HG03159 (cell line): Measurements from ENCODE around the gene TEAD1.

Experiments used
- ATAC-seq: cut with Tn5 transposase; IDR thresholded peaks from one replicate; pipeline ENCODE4 v1.9.1; 2021; ENCODE audit warnings: mild to moderate bottlenecking, moderate library complexity; ENCODE audit not compliant: unreplicated experiment

The TEAD1 gene

GRCh38 chr11:12829540-12830314, 155.5 kb downstream of the TEAD1 start:
- ATAC-seq: no peak

- ATAC-seq: no peak
Measured at GRCh38 chr11:12831471-12832202, 157.4 kb downstream of the TEAD1 start.

DNA sequence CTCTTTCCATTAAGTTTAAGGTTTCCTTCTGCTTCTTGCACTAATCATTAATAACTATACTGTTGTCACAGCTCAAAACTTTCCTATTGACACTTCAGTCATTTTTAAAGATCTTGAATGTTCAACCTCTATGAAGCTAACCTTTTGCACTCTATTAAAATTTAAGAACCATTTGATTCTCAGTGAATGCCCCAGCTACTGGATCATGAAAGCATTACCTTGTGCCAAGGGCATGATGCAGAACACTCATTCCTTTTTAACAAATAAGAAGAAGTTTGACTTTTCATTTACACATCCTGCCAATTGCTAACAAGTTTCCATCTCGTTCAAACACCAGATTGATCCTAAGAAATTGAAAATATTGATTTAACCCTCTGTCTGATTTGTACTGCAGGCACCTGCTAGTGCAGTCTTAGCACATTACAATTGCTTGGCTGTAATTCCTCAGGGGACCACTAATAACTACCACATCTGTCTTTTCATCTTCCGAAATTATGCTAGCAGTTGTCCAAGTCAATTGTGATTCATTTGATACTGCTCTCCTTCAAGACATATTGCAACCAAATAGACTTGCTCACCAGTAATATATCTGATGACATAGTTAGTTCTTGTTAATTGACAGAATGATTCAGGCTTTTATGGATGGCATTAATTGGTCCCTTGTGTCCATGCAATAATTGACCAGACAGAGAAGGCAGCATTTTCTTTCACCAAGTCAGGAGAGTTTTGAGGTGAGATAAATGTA, 158.4 kb downstream of the TEAD1 start:
- ATAC-seq: no peak

DNA sequence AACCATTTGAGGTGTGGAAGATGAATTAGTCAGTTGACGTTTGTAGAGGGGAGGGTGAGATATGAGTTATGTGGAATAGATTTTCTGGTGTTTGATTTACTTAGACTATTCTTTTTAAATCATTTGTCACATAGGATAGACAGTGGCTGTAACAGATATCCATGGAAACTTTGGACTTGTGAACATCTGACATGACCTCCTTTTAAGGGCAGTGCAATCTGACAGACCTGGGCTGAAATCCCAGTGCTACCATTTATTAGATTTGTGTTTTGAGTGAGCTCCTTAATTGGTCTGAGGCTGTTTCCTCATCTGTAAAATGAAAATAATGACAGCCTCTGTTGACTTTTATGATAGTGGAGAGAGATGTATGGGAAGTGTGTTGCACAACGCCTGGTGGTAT, 159.9 kb downstream of the TEAD1 start:
- no peak for ATAC-seq

- ATAC-seq: no peak
Measured at GRCh38 chr11:12834630-12835029, 160.4 kb downstream of the TEAD1 start.

DNA sequence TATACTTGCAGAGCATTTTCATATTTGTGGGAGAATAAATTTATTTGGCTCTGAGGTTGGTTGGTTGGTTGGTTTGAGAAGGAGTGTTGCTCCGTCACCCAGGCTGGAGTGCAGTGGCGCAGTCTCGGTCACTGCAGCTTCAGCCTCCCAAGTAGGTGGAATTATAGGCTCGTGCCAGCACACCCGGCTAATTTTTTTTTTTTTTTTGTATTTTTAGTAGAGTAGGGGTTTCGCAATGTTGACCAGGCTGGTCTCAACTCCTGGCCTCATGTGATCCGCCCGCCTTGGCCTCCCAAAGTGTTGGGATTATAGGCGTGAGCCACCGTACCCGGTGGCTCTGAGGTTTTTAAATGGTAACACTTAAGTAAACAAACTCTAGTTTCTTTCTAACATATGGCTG, 161.1 kb downstream of the TEAD1 start:
- no peak for ATAC-seq

GRCh38 chr11:12838463-12839123, 164.4 kb downstream of the TEAD1 start:
- ATAC-seq: no peak

DNA sequence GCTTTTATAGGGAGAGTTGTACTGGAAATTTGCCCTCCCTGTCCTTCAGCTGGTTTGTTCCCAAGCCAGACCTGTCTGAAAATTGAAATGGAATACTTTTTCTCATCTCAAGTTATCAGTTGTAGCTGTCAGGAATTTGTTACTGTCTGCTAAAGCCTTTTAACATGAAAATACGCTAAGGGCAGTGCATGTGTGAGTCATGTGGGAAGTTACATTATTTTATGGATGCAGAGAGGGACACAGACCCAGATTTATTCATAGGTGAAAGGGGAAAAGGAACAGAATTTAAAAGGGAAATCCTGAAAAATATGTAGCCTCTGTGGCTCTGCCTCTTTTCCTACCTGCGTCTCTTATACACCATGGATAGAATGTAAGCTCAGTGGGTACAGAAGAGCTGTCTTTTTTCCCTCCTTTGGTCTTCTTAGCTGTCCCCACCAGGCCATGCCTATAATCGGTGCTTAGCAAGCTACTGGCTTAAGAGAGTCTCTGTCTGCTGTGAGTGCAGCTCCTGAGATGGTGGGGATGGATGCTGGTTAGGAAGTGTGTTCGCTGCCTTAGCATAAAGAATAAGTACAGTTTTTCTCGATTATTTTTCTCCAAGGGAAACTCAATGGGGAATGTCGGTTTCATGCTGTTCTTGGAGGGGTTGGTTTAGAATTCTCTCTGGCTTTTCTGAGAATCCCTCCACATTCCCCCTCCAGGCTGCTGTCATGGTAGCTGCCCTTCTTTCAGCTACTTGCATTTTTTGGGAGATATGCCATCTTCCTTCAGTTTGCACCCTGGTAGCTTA, 166.8 kb downstream of the TEAD1 start:
- ATAC-seq: no peak

- no peak for ATAC-seq
Measured at GRCh38 chr11:12841946-12842630, 167.9 kb downstream of the TEAD1 start.

DNA sequence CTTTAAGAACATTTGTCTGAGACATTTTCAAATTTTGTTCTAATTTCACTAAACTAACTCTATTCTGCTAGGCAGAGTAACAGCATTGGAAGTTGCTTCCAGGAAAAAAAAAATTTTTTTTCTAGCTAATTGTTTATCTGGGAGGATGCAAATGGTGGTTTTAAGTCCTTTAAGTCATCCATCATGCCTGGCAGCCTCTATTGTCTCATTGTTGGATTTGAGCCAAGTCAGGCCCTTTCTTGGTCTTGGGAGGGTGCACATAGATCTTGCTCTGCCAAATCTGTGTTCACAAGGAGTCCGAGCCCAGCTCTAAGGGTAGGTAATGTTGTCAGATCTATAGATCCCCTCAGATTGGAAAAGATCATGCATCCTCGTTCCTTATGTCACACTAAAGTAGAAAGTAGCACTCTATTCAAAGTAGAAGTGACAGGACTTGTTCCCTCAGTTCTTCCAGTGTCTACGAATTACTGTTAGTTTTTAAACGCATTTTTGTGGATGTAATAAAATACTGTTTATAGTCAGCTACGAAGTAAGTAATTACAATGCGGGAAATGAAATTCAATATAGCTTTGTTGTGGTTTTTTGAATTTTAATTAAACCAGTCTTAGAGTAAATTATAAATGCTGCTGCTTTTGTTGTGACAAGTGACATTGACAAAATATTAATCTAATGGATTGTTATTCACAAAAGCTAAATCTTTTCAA, 168.9 kb downstream of the TEAD1 start:
- no peak for ATAC-seq

- ATAC-seq: no peak
Measured at GRCh38 chr11:12845163-12845562, 170.9 kb downstream of the TEAD1 start.

DNA sequence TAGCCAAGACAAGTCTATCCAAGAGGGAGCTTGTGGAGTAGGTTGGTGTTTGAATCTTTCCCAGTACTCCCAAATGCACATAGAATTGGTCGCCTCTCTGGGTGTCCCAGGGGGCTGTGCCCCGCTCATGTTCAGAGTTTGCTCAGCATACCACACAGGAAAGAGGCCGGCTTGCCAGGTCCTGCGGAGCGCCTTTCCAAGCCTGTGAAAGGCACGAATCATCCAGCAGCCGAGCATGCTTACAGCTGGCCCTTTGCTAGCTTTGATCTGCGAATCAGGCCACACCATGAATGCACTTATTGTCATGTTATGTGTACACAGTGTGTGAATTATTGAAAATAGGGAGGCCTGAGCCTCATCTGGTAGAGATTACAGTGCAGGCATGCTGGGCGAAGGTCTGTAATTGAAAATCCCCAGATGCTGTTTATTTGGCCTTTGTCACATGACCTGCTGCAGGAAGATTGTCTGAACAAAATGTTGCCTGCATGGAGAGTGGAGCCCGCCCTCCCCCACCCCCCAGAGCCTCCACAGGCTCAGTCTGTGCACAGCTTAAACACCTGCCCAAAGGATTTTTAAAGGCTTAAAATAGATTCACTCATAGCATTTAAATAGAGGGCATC, 171.6 kb downstream of the TEAD1 start:
- no peak for ATAC-seq

- no peak for ATAC-seq
Measured at GRCh38 chr11:12846786-12847615, 172.8 kb downstream of the TEAD1 start.

DNA sequence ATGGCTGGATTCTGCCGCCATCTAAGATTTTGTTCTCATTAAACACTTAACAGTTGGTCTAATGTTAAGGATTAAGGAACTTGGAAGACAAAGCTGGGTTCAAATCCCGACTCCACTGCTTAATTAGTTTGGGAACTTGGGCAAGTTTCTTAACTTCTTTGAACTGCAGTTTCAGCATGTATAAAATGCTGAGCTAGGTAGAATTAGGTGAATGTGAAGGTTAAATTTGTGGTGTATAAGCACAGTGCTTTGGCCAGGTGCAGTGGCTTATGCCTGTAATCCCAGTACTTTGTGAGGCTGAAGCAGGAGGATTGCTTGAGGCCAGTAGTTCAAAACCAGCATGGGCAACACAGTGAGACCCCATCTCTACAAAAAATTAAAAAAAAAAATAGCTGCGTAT, 174.2 kb downstream of the TEAD1 start:
- no peak for ATAC-seq

DNA sequence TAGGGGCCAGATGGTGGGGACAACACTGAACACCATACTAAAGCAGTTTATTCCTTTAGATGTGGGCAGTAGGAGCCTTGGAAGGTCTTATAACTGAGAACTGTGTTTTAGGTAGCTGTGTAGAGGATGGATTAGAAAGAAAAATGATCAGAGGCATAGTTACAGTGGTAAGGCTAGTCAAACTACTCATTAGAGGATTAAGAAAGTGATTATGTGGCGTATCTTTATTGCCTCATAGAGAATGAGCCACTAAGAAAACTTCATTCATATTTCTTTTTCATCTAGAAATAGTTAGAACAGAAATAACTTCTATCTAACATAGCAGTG, 179.1 kb downstream of the TEAD1 start:
- ATAC-seq: no peak

DNA sequence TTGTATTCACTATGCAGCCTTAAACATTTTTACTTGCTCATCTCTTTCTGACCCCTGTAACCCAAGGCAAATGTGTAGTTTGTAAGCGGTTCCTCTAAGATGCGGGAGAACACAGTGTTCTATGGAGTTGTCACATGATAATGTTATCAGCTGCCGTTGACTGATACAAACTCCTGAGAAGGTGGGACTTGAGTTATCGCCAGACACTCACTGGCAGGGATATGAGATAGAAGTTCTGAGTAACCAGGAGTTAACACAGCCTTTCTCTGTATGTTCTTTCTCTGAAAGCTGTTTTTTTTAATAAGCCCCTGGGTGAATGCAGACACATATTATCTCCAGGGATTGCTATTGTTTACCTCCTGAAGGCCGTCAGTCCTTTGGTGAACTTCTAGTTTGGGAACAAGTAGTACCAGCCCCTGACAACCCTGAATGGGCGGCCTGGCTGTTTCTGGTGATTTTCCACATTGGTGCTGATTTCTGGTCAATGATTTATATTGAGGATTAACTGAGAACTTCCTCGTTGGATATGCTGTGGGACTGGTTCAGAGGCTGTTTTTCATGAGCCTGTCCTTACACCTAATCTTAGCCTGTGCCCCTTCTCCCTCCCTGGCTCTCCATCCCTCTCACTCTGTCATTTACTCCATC, 179.6 kb downstream of the TEAD1 start:
- no peak for ATAC-seq

- ATAC-seq: no peak
Measured at GRCh38 chr11:12854297-12854661, 180.1 kb downstream of the TEAD1 start.

DNA sequence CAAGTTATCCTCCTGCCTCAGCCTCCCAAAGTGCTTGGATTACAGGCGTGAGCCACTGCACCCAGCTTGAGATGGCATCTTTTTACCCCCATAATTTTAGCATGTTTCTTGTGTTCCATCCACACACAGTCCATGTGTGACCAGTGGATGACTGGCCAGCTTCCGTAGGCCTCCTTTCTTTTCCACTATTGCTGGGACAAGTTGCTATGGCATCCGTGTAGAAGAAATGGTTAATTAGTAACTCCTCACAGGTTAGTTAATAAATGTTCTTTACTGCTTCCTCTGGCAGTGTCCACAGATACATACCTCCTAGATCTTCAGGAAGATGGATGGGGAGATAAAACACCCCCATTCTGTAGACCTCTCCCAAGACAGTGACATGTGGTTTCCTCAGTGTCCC, 180.6 kb downstream of the TEAD1 start:
- ATAC-seq: no peak
